A549 (cell line): ENCODE data around the gene ABHD12B. TPM values are rescaled to one million over a fixed set of nuclear protein-coding genes. Genes with fewer than 3 reads are reported as not detected.

Source experiments
- ATAC-seq, 2 experiments: fragments of 200-7000 bp in 1 of 2; fragments of >200 bp in 1 of 2; cut with Nextera tagmentation in 1 of 2; cut with Tn5 transposase in 1 of 2; 3 replicates each; pipeline versions ENCODE4 v1.8.0 to v1.9.1; 2018 to 2020; ENCODE audit warnings: mild to moderate bottlenecking in 1 of 2, moderate library complexity in 1 of 2
- CTCF ChIA-PET: fragments of 300-600 bp; sonication (Branson Sonifier 250); formaldehyde crosslinking; extraction: SDS; loops from one replicate; lab custom pipeline; 2021; ENCODE audit warnings: antibody characterized with exemption, inconsistent platforms; lab: Yijun Ruan, JAX
- POLR2A ChIA-PET: fragments of 350-600 bp; formaldehyde crosslinking; extraction: SDS; loops from one replicate; lab custom pipeline; 2021; ENCODE audit warnings: antibody characterized with exemption, inconsistent platforms; lab: Yijun Ruan, JAX
- DNase-seq, 2 experiments: peaks; one replicate each; pipeline versions ENCODE4 v3.0.0 to v3.0.0-alpha.2; 2011 to 2016; ENCODE audit warnings: low read depth in 1 of 2, low spot score in 1 of 2
- FAIRE-seq: peaks from 2 replicates; lab custom pipeline; 2011; peaks lifted over from hg19 to GRCh38; lab: Jason Lieb, UNC
- H3K27ac ChIP-seq, 2 experiments: fragments of >200 bp; sonication (Bioruptor Twin); formaldehyde crosslinking; 3 replicates each; pipeline ENCODE4 v1.5.1; 2016 to 2017
- H3K4me1 ChIP-seq: fragments of >200 bp; sonication (Bioruptor Twin); formaldehyde crosslinking; 3 replicates; pipeline ENCODE4 v1.6.1; 2016
- H3K4me2 ChIP-seq: fragments of >200 bp; sonication (Bioruptor Twin); formaldehyde crosslinking; 3 replicates; pipeline ENCODE4 v1.6.1; 2016
- H3K4me3 ChIP-seq: fragments of >200 bp; sonication (Bioruptor Twin); formaldehyde crosslinking; 3 replicates; pipeline ENCODE4 v1.5.1; 2016
- H3K9me3 ChIP-seq: fragments of >200 bp; sonication (Bioruptor Twin); formaldehyde crosslinking; 3 replicates; pipeline ENCODE4 v1.6.1; 2016
- CBX8 ChIP-seq: fragments of 200-600 bp; sonication (generic); IDR thresholded peaks from 2 replicates; pipeline ENCODE4 v1.6.1; 2016
- CHD2 ChIP-seq: fragments of 150-350 bp; IDR thresholded peaks from 2 replicates; pipeline ENCODE4 v1.6.1; 2014; ENCODE audit warnings: low read length; ENCODE audit not compliant: partially characterized antibody
- CHD4 ChIP-seq: fragments of 200-600 bp; sonication (generic); IDR thresholded peaks from 2 replicates; pipeline ENCODE4 v1.6.1; 2016; ENCODE audit warnings: antibody characterized with exemption, mild to moderate bottlenecking, borderline replicate concordance
- FOSL2 ChIP-seq, 2 experiments: fragments of 450-650 bp in 1 of 2; fragments of >200 bp in 1 of 2; sonication (Bioruptor Twin) in 1 of 2; formaldehyde crosslinking; IDR thresholded peaks; 2 replicates each; pipeline versions ENCODE4 v1.5.0 to v1.6.1; 2016 to 2020; ENCODE audit warnings: mild to moderate bottlenecking in 1 of 2, moderate library complexity in 1 of 2
- HDAC2 ChIP-seq: fragments of 200-600 bp; sonication (generic); IDR thresholded peaks from 2 replicates; pipeline ENCODE4 v1.6.1; 2016
- HEYL ChIP-seq: fragments of 250-450 bp; sonication (Bioruptor Pico); IDR thresholded peaks from 2 replicates; pipeline ENCODE4 v1.8.0; 2021; ENCODE audit warnings: mild to moderate bottlenecking, moderate library complexity
- HOXA7 ChIP-seq: fragments of 250-450 bp; sonication (Bioruptor Pico); IDR thresholded peaks from 2 replicates; pipeline ENCODE4 v1.5.0; 2020; ENCODE audit warnings: mild to moderate bottlenecking, moderate library complexity
- HOXB13 ChIP-seq: fragments of 250-450 bp; sonication (Bioruptor Pico); IDR thresholded peaks from 2 replicates; pipeline ENCODE4 v1.5.0; 2020; ENCODE audit warnings: low read depth, mild to moderate bottlenecking, moderate library complexity
- HOXB5 ChIP-seq: fragments of 250-450 bp; sonication (Bioruptor Pico); IDR thresholded peaks from 2 replicates; pipeline ENCODE4 v1.5.0; 2020; ENCODE audit warnings: mild to moderate bottlenecking, moderate library complexity
- JUN ChIP-seq, 2 experiments: fragments of >200 bp; sonication (Bioruptor Twin); formaldehyde crosslinking; IDR thresholded peaks; 2 replicates in 1 of 2; 3 replicates in 1 of 2; pipeline ENCODE4 v1.6.1; 2016 to 2017
- JUNB ChIP-seq: fragments of >200 bp; sonication (Bioruptor Twin); formaldehyde crosslinking; IDR thresholded peaks from 2 replicates; pipeline ENCODE4 v1.6.1; 2016
- KDM5A ChIP-seq: fragments of 200-600 bp; sonication (generic); IDR thresholded peaks from 2 replicates; pipeline ENCODE4 v1.6.1; 2016; ENCODE audit warnings: antibody characterized with exemption, mild to moderate bottlenecking
- MAFK ChIP-seq: fragments of 450-650 bp; IDR thresholded peaks from 2 replicates; pipeline ENCODE4 v1.6.1; 2014; ENCODE audit not compliant: partially characterized antibody
- MAX ChIP-seq: IDR thresholded peaks from 2 replicates; pipeline ENCODE4 v1.6.1; 2012
- MAZ ChIP-seq: fragments of 150-350 bp; IDR thresholded peaks from 2 replicates; pipeline ENCODE4 v1.6.1; 2014; ENCODE audit warnings: antibody characterized with exemption, low read depth, low read length, borderline replicate concordance
- MYC ChIP-seq: IDR thresholded peaks from 2 replicates; pipeline ENCODE4 v1.6.1; 2012; ENCODE audit warnings: mild to moderate bottlenecking, inconsistent platforms, low read length, improper control_type of control experiment, borderline replicate concordance
- NPAS2 ChIP-seq: fragments of 250-450 bp; sonication (Bioruptor Pico); IDR thresholded peaks from 2 replicates; pipeline ENCODE4 v1.8.0; 2022; ENCODE audit warnings: mild to moderate bottlenecking, moderate library complexity, borderline replicate concordance
- NR3C1 ChIP-seq: fragments of >200 bp; sonication (Bioruptor Twin); formaldehyde crosslinking; IDR thresholded peaks from 3 replicates; pipeline ENCODE4 v1.6.1; 2017
- REST ChIP-seq: fragments of 200-600 bp; sonication (generic); IDR thresholded peaks from 2 replicates; pipeline ENCODE4 v1.6.1; 2016; ENCODE audit warnings: antibody characterized with exemption, mild to moderate bottlenecking, moderate library complexity
- RFX5 ChIP-seq: fragments of 450-650 bp; IDR thresholded peaks from 2 replicates; pipeline ENCODE4 v1.7.1; 2014; ENCODE audit warnings: antibody characterized with exemption, mild to moderate bottlenecking, moderate library complexity
- SREBF2 ChIP-seq: fragments of 450-650 bp; IDR thresholded peaks from 2 replicates; pipeline ENCODE4 v1.6.1; 2014; ENCODE audit warnings: mild to moderate bottlenecking, moderate library complexity
- USF2 ChIP-seq: fragments of 450-650 bp; IDR thresholded peaks from 2 replicates; pipeline ENCODE4 v1.6.1; 2014; ENCODE audit warnings: antibody characterized with exemption
- ZFP36 ChIP-seq: fragments of 450-650 bp; IDR thresholded peaks from 2 replicates; pipeline ENCODE4 v1.6.1; 2014; ENCODE audit warnings: borderline replicate concordance; ENCODE audit not compliant: partially characterized antibody
- ZSCAN20 ChIP-seq: fragments of 250-450 bp; sonication (Bioruptor Pico); IDR thresholded peaks from 2 replicates; pipeline ENCODE4 v1.8.0; 2022; ENCODE audit warnings: mild to moderate bottlenecking, moderate library complexity
- WGBS: methylation state at CpG from one replicate; pipeline ENCODE4 v1.1.6; 2017; ENCODE audit errors: missing lambda C conversion rate; 5-methylcytosine and 5-hydroxymethylcytosine counted together
- polyA plus RNA-seq, 4 experiments: library from polyadenylated mRNA; depleted of rRNA in 3 of 4; stranded (reverse); fragments of >200 nt; fragmentation: RNase III in 1 of 4; extraction: RNeasy Plus Mini Kit Qiagen cat#74134 plus additional on column Dnase treatment in 1 of 4; gene quantifications; 2 replicates in 3 of 4; 3 replicates in 1 of 4; pipeline ENCODE4 v1.2.3, GENCODE V29; 2011 to 2017
- TF ChIP-seq, protein P1 (sequence below): fragments of >200 bp; sonication (Bioruptor Twin); formaldehyde crosslinking; IDR thresholded peaks from 3 replicates; pipeline ENCODE4 v1.6.1; 2016
- TF ChIP-seq, protein P2 (sequence below): fragments of 150-350 bp; IDR thresholded peaks from 2 replicates; pipeline ENCODE4 v1.6.1; 2014; ENCODE audit warnings: low read depth, mild to moderate bottlenecking, low read length

The ABHD12B gene
- polyA plus RNA-seq, 2 of the 4 experiments (the other 2 are of a cell fraction) = not detected

GRCh38 chr14:50835280-50835679 lies 36.6 kb upstream of the ABHD12B start:
- POLR2A ChIA-PET = no interaction called here
- DNase-seq = no peak
- Histone ChIP-seq H3K9me3 (no peaks in the 10 kb centered on the region), H3K4me3 (no peak overlapping the region), H3K4me1 (peaks cover 3% of the 10 kb centered on the region; the same call in 1 of the 3 replicates), H3K27ac (no peak overlapping the region), H3K4me2 (no peak overlapping the region)
- FAIRE-seq = no peak
- WGBS = 54% methylated on average over 2 of the region's 2 CpGs
- ATAC-seq = no peak
- TF ChIP-seq USF2 (no peak), JUN (IDR thresholded peaks at IDR 0.05) (no peak), SREBF2 (no peak), KDM5A (no peak), NR3C1 (no peak), MAFK (no peak), CHD2 (no peak), MYC (no peak), CBX8 (no peak)
- CTCF ChIA-PET = no interaction called here

- H3K4me2 ChIP-seq = no peak overlapping the region
- ChIA-PET POLR2A (no interaction called here), CTCF (interaction anchor here (0.5 to 1.9 kb wide), 2 partner anchors 19 to 236 kb away, joined by 4 to 5 read pairs; no protein-coding TSS in a partner anchor)
- WGBS = 86% methylated on average over 5 of the region's 5 CpGs
- 0 out of 6 replicates have a peak, but pooled peaks of 1 of the 2 experiments have one; percentile 30 for ATAC-seq
- no peak for DNase-seq
- FAIRE-seq = no peak
- H3K9me3 ChIP-seq = no peaks in the 10 kb centered on the region
- no peak overlapping the region for H3K27ac ChIP-seq
- TF ChIP-seq HEYL (CRISPR knock-in tag) (no peak), HOXA7 (CRISPR knock-in tag) (no peak), ZSCAN20 (no peak), JUNB (no peak), MYC (no peak), USF2 (no peak), KDM5A (no peak), MAZ (no peak), HOXB13 (CRISPR knock-in tag) (no peak), HOXB5 (no peak), MAX (no peak), ZFP36 (no peak), RFX5 (no peak)
- TF ChIP-seq, protein P1, sequence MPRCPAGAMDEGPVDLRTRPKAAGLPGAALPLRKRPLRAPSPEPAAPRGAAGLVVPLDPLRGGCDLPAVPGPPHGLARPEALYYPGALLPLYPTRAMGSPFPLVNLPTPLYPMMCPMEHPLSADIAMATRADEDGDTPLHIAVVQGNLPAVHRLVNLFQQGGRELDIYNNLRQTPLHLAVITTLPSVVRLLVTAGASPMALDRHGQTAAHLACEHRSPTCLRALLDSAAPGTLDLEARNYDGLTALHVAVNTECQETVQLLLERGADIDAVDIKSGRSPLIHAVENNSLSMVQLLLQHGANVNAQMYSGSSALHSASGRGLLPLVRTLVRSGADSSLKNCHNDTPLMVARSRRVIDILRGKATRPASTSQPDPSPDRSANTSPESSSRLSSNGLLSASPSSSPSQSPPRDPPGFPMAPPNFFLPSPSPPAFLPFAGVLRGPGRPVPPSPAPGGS = no peak
- TF ChIP-seq, protein P2, sequence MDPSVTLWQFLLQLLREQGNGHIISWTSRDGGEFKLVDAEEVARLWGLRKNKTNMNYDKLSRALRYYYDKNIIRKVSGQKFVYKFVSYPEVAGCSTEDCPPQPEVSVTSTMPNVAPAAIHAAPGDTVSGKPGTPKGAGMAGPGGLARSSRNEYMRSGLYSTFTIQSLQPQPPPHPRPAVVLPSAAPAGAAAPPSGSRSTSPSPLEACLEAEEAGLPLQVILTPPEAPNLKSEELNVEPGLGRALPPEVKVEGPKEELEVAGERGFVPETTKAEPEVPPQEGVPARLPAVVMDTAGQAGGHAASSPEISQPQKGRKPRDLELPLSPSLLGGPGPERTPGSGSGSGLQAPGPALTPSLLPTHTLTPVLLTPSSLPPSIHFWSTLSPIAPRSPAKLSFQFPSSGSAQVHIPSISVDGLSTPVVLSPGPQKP = no peak
- TF ChIP-seq, all 56 proteins: peak for 0
- Histone ChIP-seq H3K4me3 (no peak overlapping the region), H3K4me1 (peaks cover 3% of the 10 kb centered on the region; the same call in 1 of the 3 replicates)
These were observed 35.3 kb upstream of the ABHD12B start for GRCh38 chr14:50836515-50836914.

GRCh38 chr14:50837271-50837670 lies 34.6 kb upstream of the ABHD12B start:
- no peaks in the 10 kb centered on the region for H3K9me3 ChIP-seq
- FAIRE-seq (no peak), DNase-seq (no peak), ATAC-seq (no peak)
- no peaks in the 10 kb centered on the region; the same call in 2 of the 3 replicates for H3K4me1 ChIP-seq
- CTCF ChIA-PET = interaction anchor here (1.9 kb wide), 1 partner anchor 18 kb away, joined by 5 read pairs; no protein-coding TSS in a partner anchor
- no peak overlapping the region for H3K4me3 ChIP-seq
- H3K4me2 ChIP-seq = no peak overlapping the region
- no peak overlapping the region for H3K27ac ChIP-seq
- POLR2A ChIA-PET = no interaction called here
- 67% methylated on average over 10 of the region's 10 CpGs for WGBS
- TF ChIP-seq CHD4 (no peak), HDAC2 (no peak), REST (no peak), NR3C1 (no peak), NPAS2 (no peak), FOSL2 (IDR thresholded peaks at IDR 0.05) (no peak), FOSL2 (CRISPR knock-in tag; IDR thresholded peaks at IDR 0.05) (no peak), KDM5A (no peak)
- TF ChIP-seq, protein P2 = no peak
